NOMO-1 (cell line): ENCODE data around the gene DENND4C.
"Not testable (repeated sequence)": the region's sequence is repeated elsewhere in the genome, so short reads cannot be mapped to it uniquely, and the experiment has no call there.

Experiments used
- DNase-seq, 2 experiments: peaks; one replicate each; lab custom pipeline; 2025; ENCODE audit not compliant: unreplicated experiment in 2 of 2; lab: John Stamatoyannopoulos, UW

DENND4C gene

GRCh38 chr9:19265602-19266001 is 35.1 kb downstream of the DENND4C start:
- not testable (repeated sequence) for DNase-seq

- DNase-seq, result not testable (repeated sequence)
Measured at GRCh38 chr9:19266778-19267384, 36.4 kb downstream of the DENND4C start.

- DNase-seq, result no peak
Measured at GRCh38 chr9:19269582-19269981, 39.1 kb downstream of the DENND4C start.

GRCh38 chr9:19270421-19270949 is 40.0 kb downstream of the DENND4C start:
- no peak for DNase-seq

DNA sequence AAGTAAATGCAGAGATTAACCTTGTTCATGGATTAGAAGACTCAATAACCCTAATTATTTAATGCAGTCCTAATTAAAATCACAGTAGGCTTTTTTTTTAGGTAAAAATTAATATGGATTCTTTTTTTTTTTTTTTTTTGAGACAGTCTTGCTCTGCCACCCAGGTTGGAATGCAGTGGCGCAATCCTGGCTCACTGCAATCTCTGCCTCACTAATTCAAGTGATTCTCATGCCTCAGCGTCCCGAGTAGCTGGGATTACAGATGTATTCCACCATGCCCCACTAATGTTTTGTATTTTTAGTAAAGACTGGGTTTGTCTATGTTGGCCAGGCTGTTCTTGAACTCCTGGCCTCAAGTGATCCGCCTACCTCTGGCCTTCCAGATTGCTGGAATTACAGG is 40.6 kb downstream of the DENND4C start:
- no peak for DNase-seq

- no peak for DNase-seq
Measured at GRCh38 chr9:19281801-19282200, 51.3 kb downstream of the DENND4C start.

DNA sequence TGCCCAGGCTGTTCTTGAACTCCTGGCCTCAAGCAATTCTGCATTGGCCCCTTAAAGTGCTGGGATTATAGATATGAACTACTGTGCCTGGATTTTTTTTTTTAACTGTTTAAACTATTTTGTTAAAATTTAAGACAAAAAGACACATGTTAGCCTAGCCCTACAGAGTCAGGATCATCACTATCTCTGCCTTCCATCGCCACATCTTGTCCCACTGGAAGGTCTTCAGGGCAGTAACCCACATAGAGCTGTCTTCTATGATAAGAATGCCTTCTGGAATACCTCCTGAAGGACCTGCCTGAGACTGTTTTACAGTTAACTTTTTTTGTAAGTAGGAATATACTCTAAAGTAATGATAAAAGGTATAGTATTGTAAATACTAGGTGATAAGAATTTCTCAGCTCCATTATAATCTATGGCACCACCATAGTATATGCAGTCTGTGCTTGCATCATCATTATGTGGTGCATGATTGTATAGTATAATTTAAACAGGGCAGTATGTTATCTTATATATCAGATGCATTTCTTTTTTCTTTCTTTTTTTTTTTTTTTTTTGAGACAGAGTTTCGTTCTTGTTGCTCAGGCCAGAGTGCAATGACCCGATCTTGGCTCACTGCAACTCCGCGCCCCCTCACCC is 52.7 kb downstream of the DENND4C start:
- no peak for DNase-seq

DNA sequence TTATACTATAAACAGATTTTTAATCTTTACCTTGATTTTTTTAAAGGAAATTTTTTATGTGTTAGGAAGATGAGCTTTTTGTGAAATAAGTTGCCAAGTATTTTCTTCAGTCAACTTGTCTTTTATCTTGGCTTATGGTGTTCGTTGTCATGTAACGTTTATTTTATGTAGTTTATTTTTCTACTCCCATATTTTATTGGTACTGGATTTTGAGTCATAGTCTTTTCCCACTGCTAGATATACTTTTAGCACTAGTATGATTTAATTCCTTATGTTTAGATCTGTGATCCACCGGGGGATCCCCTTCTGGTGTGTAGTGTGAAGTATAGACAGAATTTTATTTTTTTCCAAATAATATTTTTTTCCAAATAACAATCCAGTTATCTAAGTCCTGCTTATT is 54.2 kb downstream of the DENND4C start:
- no peak for DNase-seq

GRCh38 chr9:19286634-19287188 is 56.2 kb downstream of the DENND4C start:
- no peak for DNase-seq

DNA sequence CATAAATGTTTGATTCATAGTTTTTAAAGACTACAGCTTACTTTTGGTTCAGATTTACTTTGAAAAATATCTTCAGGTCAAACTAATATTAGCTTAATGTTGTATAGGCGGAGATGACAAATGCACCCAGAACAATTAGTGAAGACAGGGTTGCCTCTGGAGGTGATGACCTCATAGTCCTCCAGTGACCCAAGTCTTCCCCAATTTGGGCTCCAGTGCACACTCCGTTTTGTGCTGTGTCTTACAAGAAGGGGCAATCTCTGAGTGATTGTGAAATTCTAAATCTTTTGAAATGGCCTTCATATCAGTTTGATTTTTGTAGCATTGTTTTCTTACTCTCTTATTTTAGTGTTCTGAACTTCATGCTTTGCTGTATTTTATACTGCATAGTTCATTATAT is 57.6 kb downstream of the DENND4C start:
- DNase-seq, result no peak

DNA sequence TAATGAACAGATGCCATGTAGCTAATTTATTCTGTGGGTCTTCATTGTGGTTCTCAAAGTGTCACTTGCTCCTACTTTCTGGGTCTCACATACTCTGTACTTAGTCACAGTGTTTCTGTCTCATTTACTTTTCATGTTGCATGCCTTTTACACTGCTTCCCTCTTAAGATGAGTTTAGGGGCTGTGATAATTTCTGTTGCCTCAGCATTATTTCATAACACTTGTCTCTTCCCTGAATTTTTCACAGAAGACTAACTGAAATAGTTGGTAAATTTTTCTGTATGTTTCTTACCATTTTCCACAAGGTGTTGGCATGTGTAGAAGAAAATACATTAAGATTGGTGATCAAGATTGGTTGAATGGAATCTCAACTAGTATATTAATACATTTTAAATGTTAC is 59.6 kb downstream of the DENND4C start:
- no peak for DNase-seq

GRCh38 chr9:19294219-19294618 is 63.7 kb downstream of the DENND4C start:
- DNase-seq, result no peak

DNA sequence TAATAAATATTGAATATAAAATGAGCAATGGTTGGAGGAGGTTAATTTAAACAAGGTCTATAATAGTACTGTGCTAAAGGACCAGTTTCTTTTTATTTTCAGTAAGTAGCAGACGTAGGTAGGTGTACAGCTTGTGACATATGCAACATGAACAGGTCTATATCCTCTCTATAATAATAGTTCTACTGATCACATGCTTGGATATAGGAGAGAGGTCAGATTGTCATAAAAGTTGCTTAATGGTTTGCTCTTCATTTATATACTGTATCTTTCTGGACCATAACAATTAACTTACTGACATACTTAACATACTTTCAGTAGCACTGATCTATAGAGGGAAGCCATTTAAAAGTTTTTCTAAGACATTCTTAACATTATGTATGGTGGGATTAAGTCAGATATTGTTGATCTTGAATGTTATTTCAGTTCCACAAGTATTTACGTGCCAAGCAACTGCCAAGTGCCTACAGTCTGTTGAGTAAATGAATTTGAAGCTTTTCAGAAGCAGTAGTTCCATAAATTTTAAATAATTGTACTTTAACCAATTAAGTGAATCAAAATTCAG is 68.0 kb downstream of the DENND4C start:
- no peak for DNase-seq

DNA sequence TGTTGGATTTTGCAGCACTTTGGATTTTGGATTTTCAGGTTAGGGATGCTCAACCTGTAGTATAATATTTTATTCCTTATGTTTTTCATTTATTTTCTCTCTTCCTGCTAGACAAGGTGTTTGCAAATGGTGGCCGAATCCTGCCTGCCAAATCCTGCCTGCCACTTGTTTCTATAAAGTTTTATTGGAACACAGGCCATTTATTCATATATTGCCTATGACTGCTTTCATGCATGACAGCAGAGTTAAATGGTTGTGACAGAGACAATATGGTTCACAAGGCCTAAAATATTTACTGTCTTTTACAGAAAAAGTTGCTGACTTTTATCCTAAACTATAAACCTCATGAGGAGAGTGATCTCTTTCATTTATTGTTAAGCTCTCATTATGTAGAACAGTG is 72.7 kb downstream of the DENND4C start:
- DNase-seq, result no peak

- DNase-seq, result no peak
Measured at GRCh38 chr9:19306568-19306967, 76.1 kb downstream of the DENND4C start.

DNA sequence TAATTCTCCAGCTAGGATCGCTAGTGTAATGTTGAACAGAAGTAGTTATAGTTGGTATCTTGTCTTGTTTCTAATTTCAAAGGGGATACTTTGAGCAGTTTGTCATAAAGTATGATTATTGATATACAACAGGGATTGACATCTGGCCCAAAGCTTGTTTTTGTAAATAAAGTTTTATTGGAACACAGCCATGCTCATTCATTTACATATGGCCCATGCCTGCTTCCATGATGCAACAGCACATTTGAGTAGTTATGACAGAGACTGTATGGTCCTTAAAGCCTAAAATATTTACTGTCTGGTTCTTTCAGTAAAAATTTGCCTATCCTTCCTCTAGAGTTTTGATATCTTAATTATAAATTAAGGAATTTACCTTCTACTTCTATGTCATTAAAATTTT is 79.8 kb downstream of the DENND4C start:
- DNase-seq, result no peak

- no peak for DNase-seq
Measured at GRCh38 chr9:19313573-19313972, 83.1 kb downstream of the DENND4C start.

DNA sequence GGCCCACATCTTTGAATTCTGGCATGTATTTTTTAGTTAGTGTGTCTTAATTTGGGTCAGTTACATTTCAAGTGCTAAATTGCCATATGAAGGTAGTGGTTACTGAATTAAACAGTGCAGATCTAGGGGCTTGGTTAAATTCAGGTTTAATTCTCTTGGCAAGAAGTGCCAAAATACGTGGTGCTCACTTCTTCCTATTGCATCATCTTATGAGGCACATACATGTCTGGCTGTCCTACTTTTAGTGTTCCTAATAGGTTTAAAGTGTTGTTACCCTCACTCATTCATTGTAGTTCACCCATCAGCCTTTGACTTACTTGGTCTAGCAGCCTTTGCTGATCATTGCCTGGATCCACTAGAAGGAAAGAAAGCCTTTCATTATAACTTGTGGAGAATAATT is 90.0 kb downstream of the DENND4C start:
- DNase-seq, result no peak

- no peak for DNase-seq
Measured at GRCh38 chr9:19331877-19332276, 101.4 kb downstream of the DENND4C start.

GRCh38 chr9:19336166-19336565 is 105.7 kb downstream of the DENND4C start:
- DNase-seq, result no peak

GRCh38 chr9:19342947-19343346 is 112.5 kb downstream of the DENND4C start:
- DNase-seq, result no peak

GRCh38 chr9:19358701-19359100 is 128.2 kb downstream of the DENND4C start:
- DNase-seq, result no peak
